Ectodermal cell (in vitro differentiated cells): ENCODE measurements around the gene SLC3A2.

Experiments
- H3K27ac ChIP-seq: 2 replicates; pipeline ENCODE4 v1.7.0; 2013; ENCODE audit warnings: mild to moderate bottlenecking, low read depth, low read length; ENCODE audit not compliant: insufficient read depth, poor library complexity, severe bottlenecking
- H3K27me3 ChIP-seq: 2 replicates; pipeline ENCODE4 v1.7.0; 2013; ENCODE audit warnings: mild to moderate bottlenecking, low read length; ENCODE audit not compliant: insufficient read depth, control insufficient read depth, poor library complexity, severe bottlenecking
- H3K36me3 ChIP-seq: one replicate; pipeline ENCODE4 v1.7.0; 2013; ENCODE audit warnings: low read length; ENCODE audit not compliant: control insufficient read depth, insufficient read depth
- H3K4me1 ChIP-seq: one replicate; pipeline ENCODE4 v1.7.0; 2013; ENCODE audit warnings: low read length; ENCODE audit not compliant: control insufficient read depth, insufficient read depth
- H3K4me3 ChIP-seq: 2 replicates; pipeline ENCODE4 v1.7.0; 2013; ENCODE audit warnings: low read depth, low read length, control low read depth; ENCODE audit not compliant: insufficient read depth
- H3K9me3 ChIP-seq: 2 replicates; pipeline ENCODE4 v1.7.0; 2013; ENCODE audit warnings: mild to moderate bottlenecking, low read length, moderate library complexity; ENCODE audit not compliant: control insufficient read depth
- WGBS, 2 experiments: methylation state at CpG; one replicate each; pipeline ENCODE4 v1.1.7; 2013; ENCODE audit warnings: missing lambda C conversion rate in 2 of 2; 5-methylcytosine and 5-hydroxymethylcytosine counted together

Gene SLC3A2

DNA sequence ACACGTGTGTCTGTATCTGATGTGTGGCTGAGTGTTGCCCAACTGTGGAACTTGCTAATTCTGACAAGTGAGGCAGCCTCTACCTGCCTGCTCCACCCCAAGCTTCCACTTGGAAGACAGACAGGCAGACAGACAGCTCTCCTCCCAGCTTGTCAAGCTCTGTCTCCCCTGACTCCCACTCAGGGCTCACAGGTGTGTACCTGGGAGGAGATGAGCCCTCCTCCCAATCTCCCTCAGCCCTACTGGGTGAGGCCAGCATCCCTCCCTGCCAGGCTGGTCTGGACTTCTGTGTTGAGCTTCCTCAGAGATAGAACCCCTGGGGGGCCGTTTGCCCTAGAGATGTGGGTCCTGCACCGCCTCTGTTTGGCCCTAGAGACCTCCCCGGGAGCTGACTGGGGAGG is 41.5 kb downstream of the SLC3A2 start:
- 81 to 88% methylated on average over 4 of the region's 4 CpGs for whole genome bisulfite sequencing, 2 experiments
- peaks cover 51% of the 10 kb centered on the region for H3K27me3 ChIP-seq
- H3K4me1 ChIP-seq: peaks cover 23% of the 10 kb centered on the region
- no peaks in the 10 kb centered on the region for H3K9me3 ChIP-seq
- no peak overlapping the region for H3K27ac ChIP-seq
- H3K36me3 ChIP-seq: no peaks in the 10 kb centered on the region
- no peak overlapping the region for H3K4me3 ChIP-seq

DNA sequence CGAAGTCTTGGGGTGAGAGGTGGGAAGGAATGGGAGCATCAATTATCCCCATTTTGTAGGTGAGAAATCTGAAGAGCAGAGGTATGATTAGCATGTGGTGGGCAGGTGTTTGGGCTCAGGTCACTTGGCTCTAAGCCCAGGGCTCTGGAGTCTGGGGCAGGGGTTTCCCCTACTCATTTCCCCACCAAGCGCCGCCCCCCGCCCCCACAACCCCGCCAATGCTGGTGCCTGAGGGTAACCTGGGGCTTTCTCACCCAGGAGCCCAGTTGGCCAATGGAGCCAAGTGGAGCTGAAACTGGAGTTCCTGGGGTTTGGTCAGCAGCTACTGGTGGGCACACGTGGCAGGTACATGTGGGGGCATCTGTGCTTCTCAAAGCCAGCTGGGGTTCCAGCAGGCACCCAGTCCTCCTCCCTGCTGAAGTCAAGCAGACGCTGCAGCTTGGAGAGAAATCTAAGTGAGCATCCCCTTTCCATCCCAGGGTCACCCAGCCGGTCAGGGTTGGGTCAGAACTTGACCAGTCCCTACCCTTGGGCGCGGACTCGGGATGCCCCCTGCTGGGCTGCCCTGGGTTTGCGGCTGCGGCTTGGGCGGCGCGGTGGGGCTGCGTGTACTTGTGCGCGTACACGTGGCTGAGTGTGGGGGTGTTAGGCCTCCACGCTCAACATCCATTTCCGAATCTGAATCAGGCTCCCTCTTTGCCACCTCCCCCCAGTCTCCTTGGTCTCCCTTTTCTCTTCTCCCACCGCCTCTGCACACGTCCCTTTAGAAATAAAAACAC is 42.1 kb downstream of the SLC3A2 start:
- H3K4me3 ChIP-seq: no peak overlapping the region

GRCh38 chr11:62923601-62924411 is 43.1 kb downstream of the SLC3A2 start:
- Histone ChIP-seq H3K27ac (no peak overlapping the region), H3K36me3 (no peaks in the 10 kb centered on the region), H3K4me3 (peak overlapping the region; percentile 29), H3K4me1 (peaks cover 23% of the 10 kb centered on the region), H3K27me3 (peaks cover 67% of the 10 kb centered on the region), H3K9me3 (no peaks in the 10 kb centered on the region)
- WGBS, 2 experiments: 10 to 11% methylated on average over 49 to 52 of the region's 52 CpGs

More for the DNA sequence above, 42.1 kb downstream of the SLC3A2 start:
- Histone ChIP-seq H3K27me3 (peaks cover 57% of the 10 kb centered on the region), H3K9me3 (no peaks in the 10 kb centered on the region), H3K27ac (no peak overlapping the region), H3K4me1 (peaks cover 23% of the 10 kb centered on the region), H3K36me3 (no peaks in the 10 kb centered on the region)
- WGBS, 2 experiments: 44 to 46% methylated on average over 24 of the region's 24 CpGs

- no peaks in the 10 kb centered on the region for H3K9me3 ChIP-seq
- 10 to 12% methylated on average over 14 of the region's 14 CpGs for WGBS, 2 experiments
- H3K4me1 ChIP-seq: peaks cover 15% of the 10 kb centered on the region
- H3K27ac ChIP-seq: no peak overlapping the region
- peaks cover 69% of the 10 kb centered on the region for H3K27me3 ChIP-seq
- no peaks in the 10 kb centered on the region for H3K36me3 ChIP-seq
- H3K4me3 ChIP-seq: peak overlapping the region; percentile 29
Measured at GRCh38 chr11:62925308-62925707, 44.6 kb downstream of the SLC3A2 start.

- no peak overlapping the region for H3K27ac ChIP-seq
- peaks cover 8% of the 10 kb centered on the region for H3K4me1 ChIP-seq
- H3K4me3 ChIP-seq: peak overlapping the region; percentile 29
- H3K36me3 ChIP-seq: no peaks in the 10 kb centered on the region
- no peaks in the 10 kb centered on the region for H3K9me3 ChIP-seq
- H3K27me3 ChIP-seq: peaks cover 69% of the 10 kb centered on the region
- whole genome bisulfite sequencing, 2 experiments: 1% methylated on average over 71 of the region's 71 CpGs
Measured at GRCh38 chr11:62925745-62926679, 45.3 kb downstream of the SLC3A2 start.

- H3K27me3 ChIP-seq: peaks cover 69% of the 10 kb centered on the region
Measured at GRCh38 chr11:62926680-62927455, 46.2 kb downstream of the SLC3A2 start.

GRCh38 chr11:62928011-62928410 is 47.3 kb downstream of the SLC3A2 start:
- H3K27me3 ChIP-seq: peaks cover 60% of the 10 kb centered on the region
- WGBS, 2 experiments: 43 to 46% methylated on average over 13 of the region's 13 CpGs

More at GRCh38 chr11:62926680-62927455, 46.2 kb downstream of the SLC3A2 start:
- Histone ChIP-seq H3K4me3 (peak overlapping the region; percentile 29), H3K36me3 (no peaks in the 10 kb centered on the region), H3K27ac (no peak overlapping the region), H3K9me3 (no peaks in the 10 kb centered on the region), H3K4me1 (peaks cover 5% of the 10 kb centered on the region)
- WGBS, 2 experiments: 5 to 7% methylated on average over 52 to 53 of the region's 53 CpGs

DNA sequence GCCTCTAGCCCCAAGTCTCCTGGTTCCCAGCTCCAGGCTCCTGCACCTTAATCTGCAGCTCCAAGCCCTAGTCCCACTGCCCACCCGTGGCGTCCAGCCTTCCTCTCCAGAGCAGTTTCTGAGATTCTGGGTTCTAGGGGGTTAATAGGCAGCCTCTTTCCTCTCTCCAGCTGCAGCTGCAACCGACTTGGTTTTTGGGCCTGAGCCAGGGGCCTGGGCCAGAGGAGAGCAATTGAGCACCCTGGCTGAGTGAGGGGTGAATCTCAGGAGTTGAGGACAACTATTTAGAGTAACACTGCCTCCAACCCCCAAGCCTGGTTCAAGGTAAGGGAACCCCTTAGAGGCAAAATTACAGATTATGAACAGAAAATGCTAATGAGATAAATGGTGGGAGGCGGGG is 49.5 kb downstream of the SLC3A2 start:
- Histone ChIP-seq H3K9me3 (no peaks in the 10 kb centered on the region), H3K27ac (no peak overlapping the region), H3K27me3 (peaks cover 38% of the 10 kb centered on the region), H3K4me1 (peaks cover 5% of the 10 kb centered on the region), H3K4me3 (no peak overlapping the region), H3K36me3 (no peaks in the 10 kb centered on the region)
- WGBS, 2 experiments: 70 to 75% methylated on average over 4 of the region's 4 CpGs

More at GRCh38 chr11:62928011-62928410, 47.3 kb downstream of the SLC3A2 start:
- Histone ChIP-seq H3K4me1 (peaks cover 5% of the 10 kb centered on the region), H3K27ac (no peak overlapping the region), H3K9me3 (no peaks in the 10 kb centered on the region), H3K4me3 (no peak overlapping the region), H3K36me3 (no peaks in the 10 kb centered on the region)

- no peak overlapping the region for H3K4me3 ChIP-seq
- H3K36me3 ChIP-seq: no peaks in the 10 kb centered on the region
- H3K27ac ChIP-seq: no peak overlapping the region
- H3K9me3 ChIP-seq: no peaks in the 10 kb centered on the region
- H3K27me3 ChIP-seq: peaks cover 33% of the 10 kb centered on the region
- 84 to 85% methylated on average over 1 of the region's 1 CpG for WGBS, 2 experiments
- peaks cover 3% of the 10 kb centered on the region for H3K4me1 ChIP-seq
Measured at GRCh38 chr11:62930666-62931065, 50.0 kb downstream of the SLC3A2 start.
